ENCODE data around the gene E2F4.

The E2F4 gene

GRCh38 chr16:67204076-67204475 lies 12.1 kb downstream of the E2F4 start:
- Mint-ChIP-seq H3K4me1 (peaks cover 6% of the 10 kb centered on the region), H3K27me3 (no peaks in the 10 kb centered on the region), H3K36me3 (ENCODE audit: insufficient read depth) (peaks cover 8% of the 10 kb centered on the region), H3K9me3 (no peaks in the 10 kb centered on the region), H3K27ac (ENCODE audit: low read depth) (no peak overlapping the region), H3K4me3 (no peak overlapping the region)
- ATAC-seq (replicated peaks; ENCODE audit: extremely low read depth, poor library complexity, severe bottlenecking) (no peak), DNase-seq (ENCODE audit: low spot score in 2 of 2) (no peak)

GRCh38 chr16:67206129-67206837 lies 14.3 kb downstream of the E2F4 start:
- Mint-ChIP-seq H3K36me3 (ENCODE audit: insufficient read depth) (peaks cover 4% of the 10 kb centered on the region), H3K27ac (ENCODE audit: low read depth) (peak overlapping the region; percentile 50), H3K4me1 (no peaks in the 10 kb centered on the region), H3K27me3 (no peaks in the 10 kb centered on the region), H3K4me3 (no peak overlapping the region), H3K9me3 (no peaks in the 10 kb centered on the region)
- no peak for DNase-seq (ENCODE audit: low spot score in 2 of 2)
- ATAC-seq (replicated peaks; ENCODE audit: extremely low read depth, poor library complexity, severe bottlenecking) = no peak

- peaks cover 4% of the 10 kb centered on the region for H3K36me3 Mint-ChIP-seq (ENCODE audit: insufficient read depth)
- no peaks in the 10 kb centered on the region for H3K9me3 Mint-ChIP-seq
- no peaks in the 10 kb centered on the region for H3K4me1 Mint-ChIP-seq
- no peaks in the 10 kb centered on the region for H3K27me3 Mint-ChIP-seq
- no peak for DNase-seq (ENCODE audit: low spot score in 2 of 2)
- peak overlapping the region; percentile 50 for H3K27ac Mint-ChIP-seq (ENCODE audit: low read depth)
- ATAC-seq (replicated peaks; ENCODE audit: extremely low read depth, poor library complexity, severe bottlenecking) = no peak
- no peak overlapping the region for H3K4me3 Mint-ChIP-seq
These were observed 14.9 kb downstream of the E2F4 start for GRCh38 chr16:67206838-67207248.

GRCh38 chr16:67207249-67208091 lies 15.5 kb downstream of the E2F4 start:
- peaks cover 4% of the 10 kb centered on the region for H3K36me3 Mint-ChIP-seq (ENCODE audit: insufficient read depth)
- no peak overlapping the region for H3K4me3 Mint-ChIP-seq
- H3K27me3 Mint-ChIP-seq = no peaks in the 10 kb centered on the region
- no peak for ATAC-seq (replicated peaks; ENCODE audit: extremely low read depth, poor library complexity, severe bottlenecking)
- no peaks in the 10 kb centered on the region for H3K9me3 Mint-ChIP-seq
- DNase-seq (ENCODE audit: low spot score in 2 of 2) = no peak
- H3K4me1 Mint-ChIP-seq = no peaks in the 10 kb centered on the region
- H3K27ac Mint-ChIP-seq (ENCODE audit: low read depth) = no peak overlapping the region

GRCh38 chr16:67208154-67208896 lies 16.4 kb downstream of the E2F4 start:
- Mint-ChIP-seq H3K36me3 (ENCODE audit: insufficient read depth) (peaks cover 2% of the 10 kb centered on the region), H3K9me3 (no peaks in the 10 kb centered on the region), H3K27ac (ENCODE audit: low read depth) (no peak overlapping the region), H3K27me3 (no peaks in the 10 kb centered on the region), H3K4me1 (no peaks in the 10 kb centered on the region), H3K4me3 (no peak overlapping the region)
- DNase-seq (ENCODE audit: low spot score in 2 of 2) (no peak), ATAC-seq (replicated peaks; ENCODE audit: extremely low read depth, poor library complexity, severe bottlenecking) (no peak)

- Mint-ChIP-seq H3K4me1 (no peaks in the 10 kb centered on the region), H3K27ac (ENCODE audit: low read depth) (no peak overlapping the region), H3K9me3 (no peaks in the 10 kb centered on the region), H3K36me3 (ENCODE audit: insufficient read depth) (peaks cover 2% of the 10 kb centered on the region), H3K27me3 (no peaks in the 10 kb centered on the region), H3K4me3 (no peak overlapping the region)
- no peak for ATAC-seq (replicated peaks; ENCODE audit: extremely low read depth, poor library complexity, severe bottlenecking)
- DNase-seq (ENCODE audit: low spot score in 2 of 2) = no peak
These were observed 17.6 kb downstream of the E2F4 start for GRCh38 chr16:67209565-67209964.

GRCh38 chr16:67210069-67210937 lies 18.3 kb downstream of the E2F4 start:
- DNase-seq (ENCODE audit: low spot score in 2 of 2) (no peak), ATAC-seq (replicated peaks; ENCODE audit: extremely low read depth, poor library complexity, severe bottlenecking) (no peak)
- Mint-ChIP-seq H3K4me1 (no peaks in the 10 kb centered on the region), H3K27ac (ENCODE audit: low read depth) (no peak overlapping the region), H3K27me3 (no peaks in the 10 kb centered on the region), H3K9me3 (no peaks in the 10 kb centered on the region), H3K4me3 (no peak overlapping the region), H3K36me3 (ENCODE audit: insufficient read depth) (no peaks in the 10 kb centered on the region)

GRCh38 chr16:67211674-67212073 lies 19.7 kb downstream of the E2F4 start:
- no peak overlapping the region for H3K27ac Mint-ChIP-seq (ENCODE audit: low read depth)
- no peak for DNase-seq (ENCODE audit: low spot score in 2 of 2)
- H3K27me3 Mint-ChIP-seq = no peaks in the 10 kb centered on the region
- no peaks in the 10 kb centered on the region for H3K4me1 Mint-ChIP-seq
- no peak overlapping the region for H3K4me3 Mint-ChIP-seq
- ATAC-seq (replicated peaks; ENCODE audit: extremely low read depth, poor library complexity, severe bottlenecking) = no peak
- H3K9me3 Mint-ChIP-seq = no peaks in the 10 kb centered on the region
- no peaks in the 10 kb centered on the region for H3K36me3 Mint-ChIP-seq (ENCODE audit: insufficient read depth)

GRCh38 chr16:67212766-67213165 lies 20.8 kb downstream of the E2F4 start:
- H3K4me3 Mint-ChIP-seq = no peak overlapping the region
- H3K27ac Mint-ChIP-seq (ENCODE audit: low read depth) = no peak overlapping the region
- DNase-seq (ENCODE audit: low spot score in 2 of 2) (no peak), ATAC-seq (replicated peaks; ENCODE audit: extremely low read depth, poor library complexity, severe bottlenecking) (no peak)
- H3K9me3 Mint-ChIP-seq = no peaks in the 10 kb centered on the region
- H3K27me3 Mint-ChIP-seq = no peaks in the 10 kb centered on the region
- no peaks in the 10 kb centered on the region for H3K36me3 Mint-ChIP-seq (ENCODE audit: insufficient read depth)
- H3K4me1 Mint-ChIP-seq = no peaks in the 10 kb centered on the region

- Mint-ChIP-seq H3K27ac (ENCODE audit: low read depth) (no peak overlapping the region), H3K4me3 (no peak overlapping the region), H3K36me3 (ENCODE audit: insufficient read depth) (no peaks in the 10 kb centered on the region), H3K9me3 (no peaks in the 10 kb centered on the region), H3K4me1 (no peaks in the 10 kb centered on the region), H3K27me3 (no peaks in the 10 kb centered on the region)
- ATAC-seq (replicated peaks; ENCODE audit: extremely low read depth, poor library complexity, severe bottlenecking) (no peak), DNase-seq (ENCODE audit: low spot score in 2 of 2) (no peak)
These were observed 21.5 kb downstream of the E2F4 start for GRCh38 chr16:67213197-67214019.

- Mint-ChIP-seq H3K4me1 (no peaks in the 10 kb centered on the region), H3K27me3 (no peaks in the 10 kb centered on the region), H3K4me3 (no peak overlapping the region), H3K9me3 (no peaks in the 10 kb centered on the region), H3K27ac (ENCODE audit: low read depth) (peak overlapping the region; percentile 58), H3K36me3 (ENCODE audit: insufficient read depth) (no peaks in the 10 kb centered on the region)
- ATAC-seq (replicated peaks; ENCODE audit: extremely low read depth, poor library complexity, severe bottlenecking) = no peak
- no peak for DNase-seq (ENCODE audit: low spot score in 2 of 2)
These were observed 23.8 kb downstream of the E2F4 start for GRCh38 chr16:67215706-67216105.
